GM18517 (cell line): ENCODE data around the gene HMCES.
"Not testable (repeated sequence)": the region's sequence is repeated elsewhere in the genome, so short reads cannot be mapped to it uniquely, and the experiment has no call there.

ENCODE experiments used
- ATAC-seq: cut with Tn5 transposase; IDR thresholded peaks from one replicate; pipeline ENCODE4 v1.9.1; 2021; ENCODE audit warnings: mild to moderate bottlenecking, moderate library complexity; ENCODE audit not compliant: unreplicated experiment

HMCES gene

GRCh38 chr3:129257609-129258008 is 21.1 kb upstream of the HMCES start:
- no peak for ATAC-seq

GRCh38 chr3:129259612-129260477 is 18.8 kb upstream of the HMCES start:
- no peak for ATAC-seq

GRCh38 chr3:129260606-129261005 is 18.1 kb upstream of the HMCES start:
- no peak for ATAC-seq

DNA sequence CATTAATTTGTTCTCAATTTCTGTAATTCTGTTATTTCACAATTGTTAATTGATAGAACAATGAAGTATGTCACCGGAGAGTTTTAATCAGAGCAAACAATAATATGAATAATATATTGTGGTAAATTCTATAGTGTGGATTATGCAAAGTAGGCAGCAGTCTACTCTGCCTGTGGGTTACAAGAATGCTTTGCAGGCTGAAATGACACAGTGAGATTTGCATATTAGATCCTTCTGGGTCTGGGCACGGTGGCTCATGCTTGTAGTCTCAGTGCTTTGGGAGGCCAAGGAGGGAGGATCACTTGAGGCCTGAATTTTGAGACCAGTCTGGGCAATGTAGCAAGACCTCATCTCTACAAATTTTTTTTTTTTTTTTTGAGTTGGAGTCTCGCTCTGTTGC is 16.8 kb upstream of the HMCES start:
- ATAC-seq: no peak

GRCh38 chr3:129263161-129263910 is 15.3 kb upstream of the HMCES start:
- ATAC-seq: no peak

DNA sequence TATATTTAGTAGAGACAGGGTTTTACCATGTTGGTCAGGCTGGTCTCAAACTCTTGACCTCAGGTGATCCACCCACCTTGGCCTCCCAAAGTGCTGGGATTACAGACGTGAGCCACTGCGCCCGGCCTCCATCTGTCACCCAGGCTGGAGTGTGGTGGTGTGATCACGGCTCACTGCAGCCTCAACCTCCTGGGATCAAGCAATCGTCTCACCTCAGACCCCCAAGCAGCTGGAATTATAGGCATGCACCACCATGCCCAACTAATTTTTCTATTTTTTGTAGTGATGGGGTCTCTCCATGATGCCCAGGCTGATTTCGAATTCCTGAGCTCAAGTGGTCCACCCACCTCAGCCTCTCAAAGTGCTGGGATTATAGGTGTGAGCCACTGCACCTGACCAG is 13.7 kb upstream of the HMCES start:
- ATAC-seq: not testable (repeated sequence)

- no peak for ATAC-seq
These were observed 12.0 kb upstream of the HMCES start for GRCh38 chr3:129266651-129267050.

DNA sequence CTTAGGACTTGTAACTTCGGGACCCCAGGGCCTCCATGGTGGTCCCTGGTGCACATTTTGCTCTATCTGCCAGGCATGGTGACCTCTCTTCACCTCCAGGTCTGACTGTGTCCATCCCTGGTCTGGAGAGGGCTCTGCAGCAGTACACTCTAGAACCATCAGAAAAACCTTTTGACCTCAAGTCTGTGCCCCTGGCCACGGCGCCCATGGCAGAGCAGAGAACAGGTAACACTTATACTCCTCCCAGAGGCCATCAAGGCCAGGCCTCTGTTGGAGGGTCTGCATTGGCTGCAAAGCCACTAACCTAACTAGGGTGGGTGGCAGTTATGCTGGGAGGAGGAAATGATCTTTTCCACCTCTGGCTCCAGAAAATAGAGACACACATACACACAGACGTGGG is 10.3 kb upstream of the HMCES start:
- no peak for ATAC-seq

DNA sequence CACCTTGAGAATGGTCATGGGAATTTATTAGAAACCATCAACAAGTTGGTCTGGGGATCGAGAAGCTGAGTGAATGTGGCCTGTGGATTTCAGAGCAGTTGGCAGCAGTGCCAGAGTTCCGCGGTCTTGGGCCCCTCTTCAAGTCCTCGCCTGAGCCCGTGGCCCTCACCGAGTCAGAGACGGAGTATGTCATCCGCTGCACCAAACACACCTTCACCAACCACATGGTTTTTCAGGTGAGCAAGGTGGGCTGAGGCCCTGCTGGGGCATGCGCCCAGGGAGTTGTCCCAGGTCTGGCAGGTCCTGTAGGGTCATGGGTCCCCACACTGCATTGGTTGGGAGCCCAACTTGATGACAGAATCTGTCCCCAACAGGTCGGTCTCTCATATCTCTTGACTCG is 7.0 kb upstream of the HMCES start:
- no peak for ATAC-seq

GRCh38 chr3:129276385-129276784 is 2.3 kb upstream of the HMCES start:
- peak; percentile 90 for ATAC-seq

GRCh38 chr3:129277829-129278271 is 820 bp upstream of the HMCES start:
- no peak for ATAC-seq

DNA sequence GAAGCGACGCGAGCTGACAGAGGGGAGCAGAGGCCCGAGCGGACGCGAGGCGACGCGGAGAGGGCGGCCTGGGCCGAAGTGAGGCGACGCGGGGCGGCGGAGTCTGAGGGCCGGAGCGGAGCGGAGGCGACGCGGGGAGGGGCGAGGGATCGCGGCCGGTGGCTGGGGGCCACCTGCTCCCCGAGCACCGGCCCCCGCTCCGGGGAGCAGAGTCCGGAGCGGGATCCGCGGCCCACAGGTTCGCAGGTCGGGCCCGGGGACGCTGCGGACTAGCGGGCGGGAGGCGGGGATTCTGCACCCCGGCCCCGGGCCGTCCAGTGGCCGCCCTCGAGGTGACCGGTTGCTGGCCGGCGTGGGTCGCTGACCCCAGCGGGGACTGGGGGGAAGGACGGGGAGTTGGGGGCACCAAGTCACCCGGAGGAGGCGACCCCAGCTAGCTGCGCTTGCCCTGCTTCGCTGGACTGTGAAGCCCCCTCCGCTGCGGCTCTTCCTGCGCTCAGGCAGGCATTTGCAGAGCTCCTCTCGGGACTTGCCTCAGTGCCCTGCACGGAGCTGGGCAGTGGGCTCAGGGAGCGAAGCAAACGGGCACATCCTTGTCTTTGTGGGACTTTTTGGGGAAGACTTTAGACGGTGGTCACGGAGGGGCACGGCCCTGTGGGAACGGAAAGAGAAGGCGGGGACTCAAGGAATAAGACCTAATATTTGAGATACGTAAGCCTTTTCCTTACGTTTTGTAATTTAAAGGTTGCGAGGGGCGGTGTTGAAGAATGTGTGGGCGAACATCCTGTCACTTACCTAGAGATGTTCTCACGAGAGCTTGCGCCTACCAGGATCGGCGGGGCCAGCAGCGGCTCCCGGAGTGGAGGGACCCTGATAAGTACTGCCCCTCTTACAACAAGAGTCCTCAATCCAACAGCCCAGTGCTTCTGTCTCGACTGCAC is 566 bp downstream of the HMCES start:
- ATAC-seq: no peak

DNA sequence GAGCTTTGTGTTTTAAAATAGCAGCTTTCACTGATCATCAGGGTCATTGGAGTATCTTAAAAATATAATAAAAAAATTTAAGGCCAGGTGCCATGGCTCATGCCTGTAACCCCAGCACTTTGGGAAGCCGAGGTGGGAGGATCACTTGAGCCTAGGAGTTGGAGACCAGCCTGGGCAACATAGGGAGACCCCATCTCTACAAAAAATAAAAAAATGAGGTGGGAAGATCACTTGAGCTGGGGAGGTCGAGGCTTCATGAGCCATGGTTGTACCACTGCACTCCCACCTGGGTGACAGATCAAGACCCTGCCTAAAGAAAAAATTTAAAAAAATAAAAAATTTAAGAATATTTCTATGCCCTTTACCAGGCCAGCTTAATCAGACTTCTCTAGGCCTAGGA is 1.5 kb downstream of the HMCES start:
- ATAC-seq: no peak

GRCh38 chr3:129281726-129282125 is 3.1 kb downstream of the HMCES start:
- no peak for ATAC-seq

DNA sequence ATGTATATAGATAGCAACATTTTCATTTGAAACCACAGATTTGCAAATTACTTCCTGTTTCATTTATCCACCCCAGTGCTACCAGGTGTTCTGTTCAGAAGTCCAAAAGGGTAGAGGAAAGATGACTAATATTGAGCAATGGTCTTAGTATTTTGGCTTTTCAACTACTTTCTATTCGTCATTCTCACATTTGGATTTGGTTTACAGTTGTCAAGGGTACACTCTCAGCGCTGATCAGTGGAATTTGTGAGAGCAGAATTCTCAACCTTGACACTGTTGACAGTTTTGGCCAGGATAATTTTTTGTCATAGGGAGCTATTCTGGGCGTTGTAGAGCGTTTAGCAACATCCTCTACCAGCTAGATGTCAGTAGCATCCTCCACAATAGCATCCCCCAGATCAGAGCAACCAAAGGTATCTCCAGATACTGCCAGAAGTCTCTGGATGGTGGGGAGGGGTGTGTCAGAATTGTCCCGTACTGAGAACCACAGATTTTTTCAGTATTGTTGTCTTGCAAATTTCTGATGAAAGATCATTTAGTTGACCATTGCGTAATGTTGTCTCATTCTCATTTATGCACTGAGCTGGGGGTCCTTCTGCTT is 4.2 kb downstream of the HMCES start:
- ATAC-seq: peak; percentile 94

DNA sequence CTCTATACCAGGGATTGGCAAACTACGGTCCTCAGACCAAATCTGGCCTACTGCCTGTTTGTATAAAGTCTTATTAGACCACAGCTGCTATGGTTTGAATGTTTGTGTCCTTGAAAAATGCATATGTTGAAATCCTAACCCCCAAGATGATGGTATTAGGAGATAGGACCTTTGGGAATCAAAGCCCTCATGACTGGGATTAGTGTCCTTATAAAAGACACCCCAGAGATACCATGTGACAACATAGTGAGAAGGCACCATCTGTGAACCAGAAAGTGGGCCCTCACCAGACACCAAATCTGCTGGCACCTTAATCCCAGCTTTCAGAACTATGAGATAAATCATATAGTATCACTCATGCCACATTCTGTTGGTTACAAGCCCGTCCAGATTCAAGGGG is 7.4 kb downstream of the HMCES start:
- no peak for ATAC-seq

DNA sequence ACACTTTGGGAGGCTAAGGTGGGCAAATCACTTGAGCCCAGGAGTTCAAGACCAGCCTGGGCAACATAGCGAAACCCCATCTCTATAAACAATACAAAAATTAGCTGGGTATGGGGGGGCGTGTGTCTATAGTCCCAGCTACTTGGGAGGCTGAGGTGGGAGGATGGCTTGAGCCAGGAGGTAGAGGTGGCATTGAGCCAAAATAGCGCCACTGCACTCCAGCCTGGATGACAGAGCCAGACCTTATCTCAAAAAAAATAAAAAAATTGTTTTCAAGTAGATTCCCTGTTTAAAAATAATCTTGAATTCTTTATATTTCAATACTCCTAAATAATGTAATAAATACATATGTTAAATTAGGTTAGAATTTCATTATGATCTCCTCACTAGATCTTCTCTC is 9.8 kb downstream of the HMCES start:
- no peak for ATAC-seq

DNA sequence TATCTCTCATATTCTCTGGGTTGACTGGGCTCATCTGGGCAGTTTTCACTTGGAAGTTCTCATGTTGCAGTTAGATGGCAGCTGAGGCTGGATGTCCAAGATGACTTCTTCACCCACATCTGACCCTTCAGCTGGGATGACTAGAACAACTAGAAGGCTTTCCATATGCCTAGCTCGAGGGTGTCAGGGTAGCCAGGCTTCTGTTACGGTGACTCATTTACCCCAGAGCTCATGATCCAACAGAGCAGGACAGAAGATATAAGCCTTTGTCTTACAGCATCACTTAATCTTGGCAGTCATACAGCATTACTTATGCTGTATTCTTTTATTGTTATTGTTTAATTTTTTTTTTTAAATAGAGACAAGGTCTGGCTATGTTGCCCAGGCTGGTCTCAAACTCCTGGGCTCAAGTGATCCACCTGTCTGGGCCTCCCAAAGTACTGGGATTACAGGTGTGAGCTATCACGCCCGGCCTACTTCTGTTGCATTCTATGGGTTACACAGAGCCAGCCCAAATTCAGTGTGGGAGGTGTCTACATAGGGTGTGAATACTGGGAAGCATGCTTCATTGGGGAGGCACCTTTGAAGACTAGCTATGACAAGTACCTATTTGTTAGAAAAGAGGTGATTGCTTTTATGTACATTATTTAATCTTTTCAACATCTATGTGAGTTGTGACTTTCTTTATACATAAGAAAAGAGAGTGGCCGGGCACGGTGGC is 10.7 kb downstream of the HMCES start:
- ATAC-seq: no peak

DNA sequence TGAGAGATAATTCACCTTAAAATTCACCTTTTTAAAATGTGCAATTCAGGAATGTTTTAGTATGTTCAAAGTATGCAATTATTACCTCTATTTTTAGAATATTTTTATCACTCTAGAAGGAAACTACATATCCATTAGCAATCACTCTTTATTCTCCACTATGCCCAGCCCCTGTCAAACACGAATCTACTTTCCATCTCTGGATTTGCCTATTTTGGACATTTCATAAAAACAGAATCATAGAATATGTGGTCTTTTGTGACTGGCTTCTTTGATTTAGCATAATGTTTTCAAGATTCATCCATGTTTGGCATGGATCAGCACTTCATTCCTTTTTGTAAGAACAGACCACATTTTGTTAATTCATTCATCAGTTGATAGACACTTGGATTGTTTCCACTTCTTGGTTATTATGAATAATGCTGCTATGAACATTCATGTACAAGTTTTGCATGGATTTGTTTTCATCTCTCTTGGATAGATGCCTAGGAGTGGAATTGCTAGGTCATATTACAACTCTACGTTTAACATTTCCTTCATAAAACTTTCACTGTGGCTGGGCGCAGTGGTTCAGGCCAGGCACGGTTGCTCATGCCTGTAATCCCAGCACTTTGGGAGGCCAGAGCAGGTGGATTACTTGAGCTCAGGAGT is 12.7 kb downstream of the HMCES start:
- no peak for ATAC-seq

DNA sequence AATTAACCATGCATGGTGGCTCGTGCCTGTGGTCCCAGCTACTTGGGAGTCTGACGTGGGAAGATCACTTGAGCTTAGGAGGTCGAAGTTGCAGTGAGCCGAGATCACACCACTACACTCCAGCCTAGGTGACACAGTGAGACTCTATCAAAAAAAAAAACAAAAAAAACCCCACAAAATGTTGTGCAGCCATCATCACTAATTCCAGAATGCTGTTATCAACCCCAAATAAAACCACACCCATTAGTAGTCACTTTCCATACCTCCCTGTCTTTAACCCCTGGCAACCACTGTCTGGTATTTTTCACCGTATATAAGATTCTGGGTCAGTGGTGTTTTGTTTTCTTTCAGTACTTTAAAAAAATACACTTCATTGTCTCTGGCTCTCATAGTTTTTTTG is 16.6 kb downstream of the HMCES start:
- ATAC-seq: no peak
